Ectodermal cell (in vitro differentiated cells): ENCODE measurements around the gene IKBKE.

Experiments
- H3K27ac ChIP-seq: 2 replicates; pipeline ENCODE4 v1.7.0; 2013; ENCODE audit warnings: mild to moderate bottlenecking, low read depth, low read length; ENCODE audit not compliant: insufficient read depth, poor library complexity, severe bottlenecking
- H3K27me3 ChIP-seq: 2 replicates; pipeline ENCODE4 v1.7.0; 2013; ENCODE audit warnings: mild to moderate bottlenecking, low read length; ENCODE audit not compliant: insufficient read depth, control insufficient read depth, poor library complexity, severe bottlenecking
- H3K36me3 ChIP-seq: one replicate; pipeline ENCODE4 v1.7.0; 2013; ENCODE audit warnings: low read length; ENCODE audit not compliant: control insufficient read depth, insufficient read depth
- H3K4me1 ChIP-seq: one replicate; pipeline ENCODE4 v1.7.0; 2013; ENCODE audit warnings: low read length; ENCODE audit not compliant: control insufficient read depth, insufficient read depth
- H3K4me3 ChIP-seq: 2 replicates; pipeline ENCODE4 v1.7.0; 2013; ENCODE audit warnings: low read depth, low read length, control low read depth; ENCODE audit not compliant: insufficient read depth
- H3K9me3 ChIP-seq: 2 replicates; pipeline ENCODE4 v1.7.0; 2013; ENCODE audit warnings: mild to moderate bottlenecking, low read length, moderate library complexity; ENCODE audit not compliant: control insufficient read depth
- WGBS, 2 experiments: methylation state at CpG; one replicate each; pipeline ENCODE4 v1.1.7; 2013; ENCODE audit warnings: missing lambda C conversion rate in 2 of 2; 5-methylcytosine and 5-hydroxymethylcytosine counted together

Gene IKBKE

DNA sequence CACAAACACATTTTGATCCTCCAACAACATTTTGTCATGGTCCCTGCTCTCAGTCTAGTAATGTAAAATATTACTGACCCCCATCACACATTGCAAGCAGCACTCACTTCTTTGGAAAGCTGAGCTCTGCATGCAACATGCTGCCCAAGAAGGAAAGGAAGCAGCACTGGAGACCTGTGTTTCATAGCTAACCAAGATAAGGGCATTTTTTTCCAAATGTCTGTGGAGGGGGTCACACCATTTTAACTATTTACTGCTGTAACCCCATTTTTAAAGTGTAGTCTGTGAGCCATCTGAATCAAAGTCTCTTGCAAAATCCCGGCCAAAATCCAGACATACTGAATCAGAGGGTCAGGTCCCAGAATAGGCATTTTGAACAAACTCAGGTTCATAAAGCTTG, 32.5 kb downstream of the IKBKE start:
- Histone ChIP-seq H3K27me3 (peaks cover 43% of the 10 kb centered on the region), H3K4me3 (no peak overlapping the region)
- 92 to 97% methylated on average over 1 of the region's 1 CpG for WGBS, 2 experiments

DNA sequence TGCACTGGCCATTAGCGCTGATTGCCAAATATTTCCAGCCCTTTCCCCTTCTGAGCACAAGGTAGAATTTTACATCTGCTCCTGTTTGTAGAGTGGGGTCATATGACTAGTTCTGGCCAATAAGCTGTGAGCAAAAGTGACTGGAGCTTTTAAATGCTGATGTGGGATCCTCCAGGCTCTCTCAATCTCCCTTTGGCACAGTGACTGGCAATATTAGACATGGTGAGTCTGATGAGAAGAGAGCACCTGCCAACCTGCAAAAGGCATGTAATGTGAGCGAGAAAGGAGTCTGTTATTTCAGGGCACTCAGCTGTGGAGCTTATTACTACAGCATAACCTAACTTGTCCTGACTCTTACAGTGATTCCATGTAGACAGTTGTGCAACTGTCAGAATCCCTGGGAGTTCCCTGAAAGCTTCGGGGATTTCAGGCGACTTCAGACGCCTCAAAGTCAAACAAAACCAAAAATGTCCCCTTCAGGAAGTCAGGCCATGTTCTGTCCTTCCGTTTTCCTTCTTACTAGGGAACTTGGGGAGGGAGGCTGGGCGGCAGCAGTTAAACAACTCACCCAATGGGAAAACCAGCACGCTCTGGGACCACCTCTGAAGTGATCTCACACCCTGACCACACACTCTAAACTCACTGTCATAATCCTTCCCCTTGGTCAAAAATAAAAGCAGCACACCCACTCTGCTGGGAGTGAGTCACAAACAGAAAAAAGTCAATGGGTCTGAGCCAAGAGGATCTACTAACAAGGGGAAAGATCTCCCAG, 33.5 kb downstream of the IKBKE start:
- peaks cover 53% of the 10 kb centered on the region for H3K27me3 ChIP-seq

More for the DNA sequence above, 32.5 kb downstream of the IKBKE start:
- Histone ChIP-seq H3K36me3 (no peaks in the 10 kb centered on the region), H3K4me1 (peaks cover 8% of the 10 kb centered on the region), H3K9me3 (no peaks in the 10 kb centered on the region), H3K27ac (no peak overlapping the region)

GRCh38 chr1:206504363-206504713, 34.1 kb downstream of the IKBKE start:
- peaks cover 16% of the 10 kb centered on the region for H3K4me1 ChIP-seq
- H3K9me3 ChIP-seq = no peaks in the 10 kb centered on the region
- 90 to 93% methylated on average over 3 of the region's 3 CpGs for WGBS, 2 experiments
- no peak overlapping the region for H3K4me3 ChIP-seq
- H3K36me3 ChIP-seq = no peaks in the 10 kb centered on the region
- H3K27me3 ChIP-seq = peaks cover 59% of the 10 kb centered on the region
- no peak overlapping the region for H3K27ac ChIP-seq

More for the DNA sequence above, 33.5 kb downstream of the IKBKE start:
- no peaks in the 10 kb centered on the region for H3K36me3 ChIP-seq
- H3K4me3 ChIP-seq = no peak overlapping the region
- H3K9me3 ChIP-seq = no peaks in the 10 kb centered on the region
- no peak overlapping the region for H3K27ac ChIP-seq
- peaks cover 16% of the 10 kb centered on the region for H3K4me1 ChIP-seq
- 76 to 78% methylated on average over 8 of the region's 8 CpGs for WGBS, 2 experiments

GRCh38 chr1:206505702-206506355, 35.6 kb downstream of the IKBKE start:
- H3K27me3 ChIP-seq = peaks cover 73% of the 10 kb centered on the region
- H3K4me1 ChIP-seq = peaks cover 16% of the 10 kb centered on the region
- no peaks in the 10 kb centered on the region for H3K36me3 ChIP-seq
- 53% methylated on average over 10 of the region's 10 CpGs for WGBS, 2 experiments
- H3K9me3 ChIP-seq = no peaks in the 10 kb centered on the region
- H3K4me3 ChIP-seq = no peak overlapping the region
- H3K27ac ChIP-seq = no peak overlapping the region

GRCh38 chr1:206506405-206507283, 36.4 kb downstream of the IKBKE start:
- Histone ChIP-seq H3K27ac (no peak overlapping the region), H3K27me3 (peaks cover 79% of the 10 kb centered on the region), H3K9me3 (no peaks in the 10 kb centered on the region), H3K4me1 (peaks cover 11% of the 10 kb centered on the region), H3K36me3 (no peaks in the 10 kb centered on the region), H3K4me3 (peak overlapping the region; percentile 44)
- 14 to 15% methylated on average over 48 of the region's 48 CpGs for WGBS, 2 experiments

GRCh38 chr1:206507284-206508129, 37.2 kb downstream of the IKBKE start, which contains the start of gene RASSF5:
Gene RASSF5, plus strand, starts transcription at chr1:206507531. Its CDS starts 72 bp downstream, at chr1:206507603.
- 1% methylated on average over 97 of the region's 97 CpGs for WGBS, 2 experiments
- H3K9me3 ChIP-seq = no peaks in the 10 kb centered on the region
- peaks cover 16% of the 10 kb centered on the region for H3K4me1 ChIP-seq
- H3K27ac ChIP-seq = no peak within 1 kb of the TSS
- H3K4me3 ChIP-seq = peak within 1 kb of the TSS; percentile 44
- no peaks in the 10 kb centered on the region for H3K36me3 ChIP-seq
- H3K27me3 ChIP-seq = peaks cover 79% of the 10 kb centered on the region

DNA sequence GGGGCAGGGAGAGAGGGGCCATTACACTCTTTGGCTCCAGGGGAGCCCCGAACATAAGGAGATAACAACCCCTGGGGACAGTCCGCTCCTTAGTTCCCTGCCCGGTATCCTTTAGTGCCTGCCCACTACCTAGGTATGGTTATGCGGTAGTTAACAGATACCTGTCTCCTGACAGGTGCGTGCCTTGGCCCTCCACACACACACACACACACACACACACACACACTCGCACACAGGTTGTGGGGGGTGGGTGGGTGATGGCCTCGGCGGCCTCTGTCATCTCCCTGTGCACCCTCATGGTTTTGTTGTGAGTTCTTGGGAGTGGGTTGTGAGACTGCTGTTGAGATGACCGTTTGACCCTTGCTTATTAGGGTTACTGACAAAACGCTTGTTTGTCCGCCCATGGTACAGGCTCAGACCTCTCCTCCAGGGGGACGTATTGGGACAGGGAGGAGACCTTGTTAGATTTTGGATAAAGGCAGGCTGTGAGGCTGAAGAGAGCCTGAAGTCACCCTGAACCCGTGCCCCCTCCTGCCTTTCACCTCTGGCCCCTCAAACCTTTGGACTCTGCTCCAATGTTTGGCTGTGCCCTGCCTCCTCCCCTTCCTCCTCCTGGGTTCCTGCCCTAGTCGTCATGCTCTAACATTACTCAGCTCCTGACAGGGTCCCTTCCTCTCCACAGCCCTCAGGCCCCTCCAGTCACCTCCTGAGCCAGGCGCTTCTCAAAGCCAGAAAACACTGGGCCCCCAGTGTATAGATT, 38.0 kb downstream of the IKBKE start:
- no peaks in the 10 kb centered on the region for H3K36me3 ChIP-seq
- H3K4me3 ChIP-seq = peak overlapping the region; percentile 44
- H3K27ac ChIP-seq = no peak overlapping the region
- no peaks in the 10 kb centered on the region for H3K9me3 ChIP-seq
- H3K27me3 ChIP-seq = peaks cover 78% of the 10 kb centered on the region
- WGBS, 2 experiments = 59 to 64% methylated on average over 12 to 15 of the region's 15 CpGs
- H3K4me1 ChIP-seq = peaks cover 16% of the 10 kb centered on the region

GRCh38 chr1:206508956-206509355, 38.7 kb downstream of the IKBKE start:
- WGBS, 2 experiments = 79 to 87% methylated on average over 6 of the region's 6 CpGs
- Histone ChIP-seq H3K9me3 (no peaks in the 10 kb centered on the region), H3K4me1 (peaks cover 16% of the 10 kb centered on the region), H3K27me3 (peaks cover 74% of the 10 kb centered on the region), H3K27ac (no peak overlapping the region), H3K36me3 (no peaks in the 10 kb centered on the region), H3K4me3 (no peak overlapping the region)
